Osteocyte (in vitro differentiated cells): Measurements from ENCODE around the gene CDC6. TPM values are rescaled to one million over a fixed set of nuclear protein-coding genes. Genes with fewer than 3 reads are reported as not detected.

Experiments
- DNase-seq: peaks from one replicate; pipeline ENCODE4 v3.0.0; 2021; ENCODE audit warnings: mixed read lengths; ENCODE audit not compliant: unreplicated experiment; ENCODE audit errors: extremely low spot score
- H3K27ac Mint-ChIP-seq: one replicate; pipeline ENCODE4 v1.8.0; 2021; ENCODE audit warnings: mild to moderate bottlenecking, mixed read lengths; ENCODE audit not compliant: unreplicated experiment
- H3K27me3 Mint-ChIP-seq: one replicate; pipeline ENCODE4 v1.8.0; 2021; ENCODE audit warnings: mixed read lengths; ENCODE audit not compliant: unreplicated experiment
- H3K36me3 Mint-ChIP-seq: one replicate; pipeline ENCODE4 v1.8.0; 2021; ENCODE audit warnings: mixed read lengths; ENCODE audit not compliant: unreplicated experiment
- H3K4me1 Mint-ChIP-seq: one replicate; pipeline ENCODE4 v1.8.0; 2021; ENCODE audit warnings: mixed read lengths; ENCODE audit not compliant: unreplicated experiment
- H3K4me3 Mint-ChIP-seq: one replicate; pipeline ENCODE4 v1.8.0; 2021; ENCODE audit warnings: mild to moderate bottlenecking, moderate library complexity, mixed read lengths; ENCODE audit not compliant: unreplicated experiment
- H3K9me3 Mint-ChIP-seq: one replicate; pipeline ENCODE4 v1.8.0; 2021; ENCODE audit warnings: mixed read lengths; ENCODE audit not compliant: unreplicated experiment
- total RNA-seq: library from RNA; stranded (reverse); gene quantifications from 2 replicates; pipeline ENCODE4 v1.2.1, GENCODE V29; 2021
- TF ChIP-seq, protein P1 (sequence below): fragments of 200-600 bp; sonication (generic); IDR thresholded peaks from 2 replicates; pipeline ENCODE4 v1.5.0; 2021; ENCODE audit warnings: antibody characterized with exemption, mild to moderate bottlenecking, moderate library complexity

Gene CDC6
- total RNA-seq, 1 donor from 2014 or later = 10.8 TPM

DNA sequence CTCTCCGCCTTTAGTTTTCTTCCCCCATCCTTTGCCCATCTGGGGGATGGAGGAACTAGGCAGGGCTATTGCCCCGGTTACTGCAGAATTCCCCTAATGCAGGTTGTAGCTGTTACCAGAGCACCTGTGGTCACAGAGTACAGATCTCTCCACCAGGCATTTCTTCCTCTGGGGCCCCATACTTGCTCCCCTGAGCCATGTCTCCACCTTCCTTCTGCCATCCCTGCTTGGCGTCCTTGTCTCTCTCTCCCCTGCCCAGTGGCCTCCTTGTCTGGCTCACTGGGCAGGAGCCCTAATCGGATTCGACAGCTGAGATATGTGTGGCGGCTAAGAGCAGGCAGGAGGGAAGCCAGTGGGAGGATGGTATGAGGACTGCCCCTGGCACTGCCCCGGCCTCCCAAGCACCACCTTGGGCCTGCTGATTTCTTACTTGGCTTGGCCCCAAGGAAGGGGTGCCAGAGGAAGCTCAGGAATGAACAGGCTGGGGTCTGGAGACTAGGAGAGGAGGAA lies 23.3 kb downstream of the CDC6 start:
- H3K27me3 Mint-ChIP-seq = no peaks in the 10 kb centered on the region

DNA sequence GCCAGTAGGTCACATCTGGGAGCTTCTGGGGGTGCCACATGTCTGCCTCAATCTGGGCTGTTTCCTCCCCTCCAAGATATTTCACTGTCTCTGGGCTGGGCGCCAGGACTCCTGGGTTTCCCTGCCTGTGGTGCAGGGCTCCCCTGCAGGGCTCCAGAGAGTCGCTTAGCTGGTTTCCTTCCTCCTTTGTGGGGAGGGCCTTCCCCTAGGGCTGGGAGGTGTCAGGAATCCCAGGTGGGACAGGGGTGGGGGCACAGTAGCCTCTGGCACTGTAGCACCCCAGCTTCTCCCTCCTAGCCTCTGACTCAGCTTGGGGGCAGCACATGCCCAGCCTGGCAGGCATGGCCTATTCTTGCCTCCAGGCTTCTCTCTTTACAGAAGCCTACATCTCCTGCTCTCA lies 23.9 kb downstream of the CDC6 start:
- DNase-seq = no peak
- H3K4me1 Mint-ChIP-seq = peaks cover 24% of the 10 kb centered on the region
- H3K27me3 Mint-ChIP-seq = no peaks in the 10 kb centered on the region

More for the DNA sequence above, 23.3 kb downstream of the CDC6 start:
- peaks cover 18% of the 10 kb centered on the region for H3K4me1 Mint-ChIP-seq
- no peaks in the 10 kb centered on the region for H3K9me3 Mint-ChIP-seq
- TF ChIP-seq, protein P1, sequence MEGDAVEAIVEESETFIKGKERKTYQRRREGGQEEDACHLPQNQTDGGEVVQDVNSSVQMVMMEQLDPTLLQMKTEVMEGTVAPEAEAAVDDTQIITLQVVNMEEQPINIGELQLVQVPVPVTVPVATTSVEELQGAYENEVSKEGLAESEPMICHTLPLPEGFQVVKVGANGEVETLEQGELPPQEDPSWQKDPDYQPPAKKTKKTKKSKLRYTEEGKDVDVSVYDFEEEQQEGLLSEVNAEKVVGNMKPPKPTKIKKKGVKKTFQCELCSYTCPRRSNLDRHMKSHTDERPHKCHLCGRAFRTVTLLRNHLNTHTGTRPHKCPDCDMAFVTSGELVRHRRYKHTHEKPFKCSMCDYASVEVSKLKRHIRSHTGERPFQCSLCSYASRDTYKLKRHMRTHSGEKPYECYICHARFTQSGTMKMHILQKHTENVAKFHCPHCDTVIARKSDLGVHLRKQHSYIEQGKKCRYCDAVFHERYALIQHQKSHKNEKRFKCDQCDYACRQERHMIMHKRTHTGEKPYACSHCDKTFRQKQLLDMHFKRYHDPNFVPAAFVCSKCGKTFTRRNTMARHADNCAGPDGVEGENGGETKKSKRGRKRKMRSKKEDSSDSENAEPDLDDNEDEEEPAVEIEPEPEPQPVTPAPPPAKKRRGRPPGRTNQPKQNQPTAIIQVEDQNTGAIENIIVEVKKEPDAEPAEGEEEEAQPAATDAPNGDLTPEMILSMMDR = no peak
- peak overlapping the region; percentile 95 for H3K27ac Mint-ChIP-seq
- H3K4me3 Mint-ChIP-seq = peak overlapping the region; percentile 35
- no peaks in the 10 kb centered on the region for H3K36me3 Mint-ChIP-seq
- no peak for DNase-seq

DNA sequence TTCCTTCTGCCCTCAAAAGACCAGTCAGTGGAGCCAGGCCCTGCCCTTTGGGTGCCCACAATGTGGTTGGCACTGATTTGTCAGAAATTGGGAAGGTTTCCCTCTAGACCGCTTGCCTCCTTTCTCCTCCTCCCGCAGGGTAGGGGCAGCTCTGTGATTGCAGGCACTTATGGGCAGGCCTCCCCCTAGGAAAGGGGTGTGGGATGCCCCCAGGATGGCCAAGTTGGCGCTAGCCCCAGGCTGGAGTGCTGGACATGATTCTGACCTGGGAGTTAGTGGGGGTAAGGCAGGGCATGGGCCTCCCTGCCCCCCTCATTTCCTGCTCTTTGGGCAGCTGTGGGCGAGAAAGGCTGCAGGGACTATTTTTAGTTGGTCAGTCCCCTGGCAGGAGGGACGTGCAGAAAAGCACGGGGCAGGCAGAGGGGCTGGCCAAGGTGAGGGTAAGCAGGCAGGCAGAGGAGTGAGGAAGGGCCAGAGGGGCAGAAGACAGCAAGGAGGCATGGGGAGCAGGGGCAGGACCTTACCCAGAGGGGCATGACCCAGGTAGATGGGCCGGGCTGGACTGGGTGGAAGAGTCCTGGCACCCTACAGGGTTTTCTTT lies 24.6 kb downstream of the CDC6 start:
- peak overlapping the region; percentile 44 for H3K4me3 Mint-ChIP-seq
- DNase-seq = no peak
- H3K4me1 Mint-ChIP-seq = peaks cover 30% of the 10 kb centered on the region
- peak overlapping the region; percentile 95 for H3K27ac Mint-ChIP-seq
- TF ChIP-seq, protein P1 = no peak
- no peaks in the 10 kb centered on the region for H3K9me3 Mint-ChIP-seq
- H3K27me3 Mint-ChIP-seq = no peaks in the 10 kb centered on the region
- H3K36me3 Mint-ChIP-seq = no peaks in the 10 kb centered on the region

More for the DNA sequence above, 23.9 kb downstream of the CDC6 start:
- no peaks in the 10 kb centered on the region for H3K36me3 Mint-ChIP-seq
- no peaks in the 10 kb centered on the region for H3K9me3 Mint-ChIP-seq
- peak overlapping the region; percentile 35 for H3K4me3 Mint-ChIP-seq
- TF ChIP-seq, protein P1 = no peak
- H3K27ac Mint-ChIP-seq = peak overlapping the region; percentile 95

DNA sequence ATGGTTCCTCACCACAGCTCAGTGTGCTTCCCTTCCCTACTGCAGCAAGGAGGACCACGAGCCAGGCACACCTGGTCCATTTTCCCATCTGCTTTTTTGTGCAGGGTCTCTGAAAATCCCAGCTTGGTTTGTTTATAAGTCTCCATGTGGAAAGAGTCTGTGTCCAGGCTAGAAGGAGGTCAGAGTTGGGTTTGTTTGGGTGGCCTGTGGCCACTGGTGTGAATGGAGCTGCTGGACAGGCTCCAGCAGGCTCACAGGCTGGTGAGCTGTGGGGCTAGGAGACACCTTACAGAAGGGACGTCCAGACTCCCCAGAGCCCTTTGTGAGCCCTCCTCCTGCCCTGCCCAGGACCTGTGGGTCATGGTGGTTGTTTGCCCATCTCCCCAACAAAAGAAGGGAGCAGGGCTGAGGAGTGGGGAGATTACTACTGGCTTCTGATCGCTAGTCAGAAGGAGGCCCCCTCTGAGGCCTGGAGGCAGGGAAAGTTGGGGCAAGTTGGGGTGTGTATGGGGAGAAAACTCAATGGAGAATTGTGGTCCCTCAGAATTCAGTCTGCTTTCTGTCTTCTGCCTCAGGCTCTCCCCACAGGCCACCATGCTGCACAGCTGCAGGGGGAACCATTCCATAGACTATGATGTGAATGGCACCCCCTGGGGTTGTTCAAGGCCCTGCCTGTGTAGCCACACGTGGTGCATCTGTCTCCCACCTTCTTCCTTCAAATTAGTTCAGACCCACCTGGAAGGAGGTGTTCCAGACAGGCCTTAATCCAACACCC lies 25.4 kb downstream of the CDC6 start:
- Mint-ChIP-seq H3K27ac (peak overlapping the region; percentile 95), H3K36me3 (no peaks in the 10 kb centered on the region), H3K27me3 (no peaks in the 10 kb centered on the region), H3K4me3 (peak overlapping the region; percentile 40), H3K4me1 (peaks cover 36% of the 10 kb centered on the region), H3K9me3 (no peaks in the 10 kb centered on the region)
- TF ChIP-seq, protein P1 = no peak
- no peak for DNase-seq
